ENCODE data around the gene HCFC1.

The HCFC1 gene

GRCh38 chrX:153924149-153924861 is 47.3 kb downstream of the HCFC1 start:
- DNase-seq (ENCODE audit: low spot score), result peak; percentile 62

GRCh38 chrX:153922932-153923857 is 48.4 kb downstream of the HCFC1 start:
- no peak for DNase-seq (ENCODE audit: low spot score)

GRCh38 chrX:153921511-153922446 is 49.8 kb downstream of the HCFC1 start:
- DNase-seq (ENCODE audit: low spot score), result no peak

GRCh38 chrX:153921070-153921469 is 50.5 kb downstream of the HCFC1 start:
- DNase-seq (ENCODE audit: low spot score), result no peak

GRCh38 chrX:153920546-153920945 is 51.1 kb downstream of the HCFC1 start:
- DNase-seq (ENCODE audit: low spot score), result no peak

DNA sequence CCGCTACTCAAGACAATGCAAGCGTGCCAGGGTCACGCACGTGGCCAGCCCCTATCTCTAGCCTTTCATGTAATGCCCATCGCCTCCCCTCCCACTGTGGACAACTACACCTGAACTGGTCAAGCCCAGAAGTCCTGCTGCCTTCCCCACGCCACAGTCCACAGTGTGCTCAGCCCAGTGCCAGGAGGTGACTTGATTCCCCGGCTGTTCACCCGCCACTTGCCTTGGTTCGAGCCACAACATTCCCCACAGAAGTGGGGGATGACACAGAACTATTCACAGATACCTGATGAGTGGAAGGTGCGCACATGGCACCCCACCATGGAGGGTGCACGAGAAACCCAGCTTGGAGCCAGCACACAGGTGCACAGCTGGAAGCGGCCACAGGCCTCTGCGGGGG is 52.3 kb downstream of the HCFC1 start:
- no peak for DNase-seq (ENCODE audit: low spot score)

DNA sequence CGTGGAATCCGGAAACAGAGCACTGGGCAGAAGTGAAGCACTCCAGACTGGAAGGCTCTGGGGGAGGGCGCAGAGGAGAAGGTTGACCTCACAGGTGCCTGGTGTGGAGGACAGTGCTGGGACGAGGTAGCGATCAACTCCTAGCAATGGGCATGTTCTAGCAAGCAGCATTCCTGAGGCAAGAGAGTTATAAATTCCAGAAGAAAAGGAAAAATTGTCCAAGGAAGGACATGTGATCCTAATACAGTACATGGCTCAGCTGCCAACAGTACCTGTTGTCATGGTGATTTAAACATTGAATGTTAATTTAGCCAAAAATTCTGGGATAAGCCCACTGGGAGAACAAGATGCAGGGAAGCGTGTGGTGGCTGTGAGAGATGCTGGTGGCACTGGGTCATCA is 53.7 kb downstream of the HCFC1 start:
- no peak for DNase-seq (ENCODE audit: low spot score)

DNA sequence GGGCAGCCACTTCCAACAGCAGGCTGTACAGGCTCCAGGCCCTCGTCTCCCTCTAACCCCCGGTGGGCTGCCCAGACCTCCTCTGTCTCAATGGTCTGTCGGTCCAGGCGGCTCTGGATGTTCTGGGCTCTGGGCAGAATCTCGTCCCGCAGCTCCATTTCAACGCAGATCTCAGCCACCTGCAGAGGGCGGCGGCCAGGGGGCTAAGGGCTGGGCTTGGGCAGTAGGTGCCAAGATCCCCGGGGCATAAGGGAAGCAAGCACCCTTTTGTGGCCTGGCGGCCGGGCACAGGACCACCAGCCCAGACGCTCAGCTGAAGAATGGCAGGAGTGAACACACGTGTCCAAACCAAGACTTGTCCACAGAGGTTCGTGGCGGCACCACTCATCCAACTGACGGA is 57.9 kb downstream of the HCFC1 start:
- no peak for DNase-seq (ENCODE audit: low spot score)

- no peak for DNase-seq (ENCODE audit: low spot score)
These were observed 58.4 kb downstream of the HCFC1 start for GRCh38 chrX:153913211-153913610.

DNA sequence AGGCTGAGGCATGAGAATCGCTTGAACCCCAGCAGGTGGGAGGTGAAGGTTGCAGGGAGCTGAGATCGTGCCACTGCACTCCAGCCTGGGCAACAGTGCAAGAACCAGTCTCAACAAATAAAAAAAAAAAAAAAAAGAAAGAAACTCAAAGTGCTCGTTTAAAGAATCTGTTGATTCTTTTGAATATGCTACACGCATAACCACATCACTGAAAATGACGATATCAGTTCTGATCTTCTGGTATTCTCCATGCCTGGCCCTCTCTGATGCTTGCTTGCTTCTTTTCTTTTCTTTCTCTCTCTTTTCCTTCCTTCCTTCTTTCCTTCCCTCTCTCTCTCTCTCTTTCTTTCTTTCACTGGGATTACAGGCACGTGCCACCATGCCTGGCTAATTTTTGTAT is 59.8 kb downstream of the HCFC1 start:
- DNase-seq (ENCODE audit: low spot score), result no peak

GRCh38 chrX:153910446-153910845 is 61.2 kb downstream of the HCFC1 start:
- DNase-seq (ENCODE audit: low spot score), result no peak

DNA sequence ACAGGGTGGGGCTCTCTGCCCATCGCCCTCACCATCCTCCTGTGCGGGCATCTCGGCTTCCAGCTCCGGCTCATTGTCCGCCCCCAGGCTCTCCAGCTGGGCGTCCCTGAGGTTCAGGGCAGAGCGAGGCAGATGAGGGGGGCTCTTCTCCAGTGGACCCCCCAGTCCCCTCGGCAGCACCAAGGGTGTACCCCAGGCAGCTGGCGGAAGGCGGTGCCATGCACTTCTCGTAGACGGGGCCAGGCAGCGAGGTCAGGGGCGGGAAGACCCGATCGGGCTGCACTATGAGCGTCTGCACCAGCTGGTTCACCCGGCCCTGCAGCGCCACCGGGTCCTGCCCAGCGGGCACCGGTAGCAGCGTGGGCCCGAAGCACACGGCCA is 61.6 kb downstream of the HCFC1 start:
- DNase-seq (ENCODE audit: low spot score), result no peak

DNA sequence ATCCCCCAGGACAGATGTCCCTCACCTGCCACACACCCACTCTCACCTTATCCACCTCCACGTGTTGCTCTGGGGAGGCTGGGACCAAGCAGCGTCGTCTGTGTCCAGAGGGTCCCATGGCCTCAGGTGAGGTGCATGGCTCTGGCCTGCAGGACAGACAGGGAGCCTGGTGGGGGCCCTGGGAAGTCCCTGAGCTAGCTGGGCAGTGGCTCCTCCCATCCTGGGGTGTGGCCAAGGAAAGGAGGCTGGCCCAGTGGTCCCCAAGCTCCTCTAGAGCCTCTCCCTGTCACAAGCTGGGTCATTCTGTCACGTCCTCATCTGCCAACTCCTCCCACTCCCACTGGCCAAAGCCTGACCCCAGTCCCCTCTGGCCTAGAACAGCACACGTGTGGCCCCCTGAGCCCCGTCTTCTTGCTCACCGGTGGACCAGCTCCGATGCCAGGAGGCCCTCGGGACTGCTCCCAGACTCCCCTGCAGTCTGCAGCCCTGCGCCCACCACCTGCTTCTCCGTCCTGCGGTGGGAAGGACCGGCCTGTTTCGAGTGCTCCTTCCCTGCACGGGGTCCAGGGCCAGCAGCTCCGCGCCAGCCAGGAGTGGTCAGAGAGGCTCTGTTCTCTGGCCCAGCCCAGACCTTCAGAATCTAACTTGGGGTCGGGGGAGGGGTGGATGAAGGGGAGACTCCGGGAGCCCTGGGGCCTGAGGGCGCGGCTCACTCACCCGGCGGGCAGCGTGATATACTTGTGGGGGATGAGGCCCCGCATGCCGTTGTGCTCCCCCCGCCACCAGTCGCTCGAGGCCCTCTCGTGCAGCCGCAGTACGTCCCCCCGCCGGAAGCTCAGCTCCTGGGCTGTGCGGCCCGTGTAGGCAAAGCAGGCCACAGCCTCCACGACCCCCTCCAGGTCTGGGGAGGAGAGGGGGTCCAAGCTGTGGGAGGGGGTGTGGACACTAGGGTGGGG is 62.3 kb downstream of the HCFC1 start:
- peak; percentile 46 for DNase-seq (ENCODE audit: low spot score)

GRCh38 chrX:153908219-153908860 is 63.3 kb downstream of the HCFC1 start:
- no peak for DNase-seq (ENCODE audit: low spot score)

GRCh38 chrX:153907456-153907855 is 64.2 kb downstream of the HCFC1 start:
- no peak for DNase-seq (ENCODE audit: low spot score)

- no peak for DNase-seq (ENCODE audit: low spot score)
These were observed 65.3 kb downstream of the HCFC1 start for GRCh38 chrX:153906126-153906917.

GRCh38 chrX:153905481-153906095 is 66.0 kb downstream of the HCFC1 start:
- no peak for DNase-seq (ENCODE audit: low spot score)

DNA sequence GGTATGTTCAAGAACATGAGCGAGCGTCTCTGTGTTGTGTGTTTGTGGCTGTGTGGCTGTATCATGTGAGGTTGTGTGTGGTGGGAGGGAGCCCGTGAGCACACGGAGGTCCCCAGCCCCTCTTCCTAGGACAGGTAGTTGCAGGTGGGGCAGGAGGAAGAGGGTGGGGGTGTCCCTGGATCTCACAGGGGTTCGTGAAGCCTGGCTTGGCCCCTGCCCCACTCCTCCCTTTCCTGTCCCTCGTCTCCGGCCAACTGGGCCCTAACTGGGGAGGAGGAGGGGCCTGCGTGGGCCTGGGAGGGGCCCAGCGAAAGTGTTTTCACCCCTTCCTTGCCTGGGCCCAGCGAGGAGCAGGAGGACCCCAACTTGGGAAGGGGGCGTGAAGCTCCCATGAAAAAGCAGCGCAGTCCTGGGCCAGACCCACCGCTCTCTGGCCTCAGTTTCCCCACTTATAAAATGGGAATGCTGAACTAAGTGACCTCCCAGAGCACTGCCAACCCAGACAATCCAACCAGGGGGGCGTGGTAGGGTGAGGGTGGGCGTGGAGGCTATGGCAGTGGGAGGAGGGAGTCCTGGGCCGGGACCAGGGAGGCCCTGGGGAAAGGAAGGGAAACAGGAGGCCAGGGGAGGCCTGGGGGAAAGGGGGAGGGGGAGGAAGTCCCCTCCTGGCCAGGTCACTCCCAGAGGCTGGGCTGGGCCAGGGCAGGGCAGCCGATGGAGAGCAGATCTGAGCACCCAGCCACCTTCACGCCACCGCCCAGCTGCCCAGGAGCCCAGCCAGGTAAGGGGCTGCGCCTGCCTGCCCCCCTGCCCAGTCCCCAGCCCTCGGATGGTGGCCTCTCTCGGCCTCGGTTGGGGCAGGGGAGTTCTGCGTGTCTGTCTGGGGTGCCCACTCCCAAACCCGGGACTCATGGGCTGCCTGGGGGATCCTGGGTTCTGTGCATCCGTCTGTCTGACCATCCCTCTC is 67.3 kb downstream of the HCFC1 start, which contains the start of gene AVPR2:
TSS of gene AVPR2 (plus strand) at position 683 of the 967 bp plus-strand sequence. CDS start 473 bp downstream, outside the sequence.
- peak; percentile 16 for DNase-seq (ENCODE audit: low spot score)
